Choroid plexus epithelial cell (primary cell): ENCODE results near the gene CHN2.

ENCODE experiments used
- DNase-seq: peaks from one replicate; pipeline ENCODE4 v3.0.0-alpha.2; 2010; ENCODE audit warnings: low read depth
- H3K4me3 ChIP-seq: 2 replicates; pipeline ENCODE4 v1.5.1; 2011; ENCODE audit warnings: low read depth, mild to moderate bottlenecking, control low read depth, low read length, moderate library complexity
- TF ChIP-seq, protein P1 (sequence below): conservative IDR thresholded peaks from 2 replicates; pipeline ENCODE4 v1.5.1; 2011; ENCODE audit warnings: low read depth, mild to moderate bottlenecking, control low read depth, inconsistent platforms, low read length, moderate library complexity

Gene CHN2

GRCh38 chr7:29476916-29477315 is 282.3 kb downstream of the CHN2 start:
- TF ChIP-seq, protein P1, sequence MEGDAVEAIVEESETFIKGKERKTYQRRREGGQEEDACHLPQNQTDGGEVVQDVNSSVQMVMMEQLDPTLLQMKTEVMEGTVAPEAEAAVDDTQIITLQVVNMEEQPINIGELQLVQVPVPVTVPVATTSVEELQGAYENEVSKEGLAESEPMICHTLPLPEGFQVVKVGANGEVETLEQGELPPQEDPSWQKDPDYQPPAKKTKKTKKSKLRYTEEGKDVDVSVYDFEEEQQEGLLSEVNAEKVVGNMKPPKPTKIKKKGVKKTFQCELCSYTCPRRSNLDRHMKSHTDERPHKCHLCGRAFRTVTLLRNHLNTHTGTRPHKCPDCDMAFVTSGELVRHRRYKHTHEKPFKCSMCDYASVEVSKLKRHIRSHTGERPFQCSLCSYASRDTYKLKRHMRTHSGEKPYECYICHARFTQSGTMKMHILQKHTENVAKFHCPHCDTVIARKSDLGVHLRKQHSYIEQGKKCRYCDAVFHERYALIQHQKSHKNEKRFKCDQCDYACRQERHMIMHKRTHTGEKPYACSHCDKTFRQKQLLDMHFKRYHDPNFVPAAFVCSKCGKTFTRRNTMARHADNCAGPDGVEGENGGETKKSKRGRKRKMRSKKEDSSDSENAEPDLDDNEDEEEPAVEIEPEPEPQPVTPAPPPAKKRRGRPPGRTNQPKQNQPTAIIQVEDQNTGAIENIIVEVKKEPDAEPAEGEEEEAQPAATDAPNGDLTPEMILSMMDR = no peak
- no peak for DNase-seq
- H3K4me3 ChIP-seq = no peak overlapping the region

- H3K4me3 ChIP-seq = no peak overlapping the region
- TF ChIP-seq, protein P1 = no peak
- DNase-seq = no peak
Measured at GRCh38 chr7:29478226-29478625, 283.7 kb downstream of the CHN2 start.

DNA sequence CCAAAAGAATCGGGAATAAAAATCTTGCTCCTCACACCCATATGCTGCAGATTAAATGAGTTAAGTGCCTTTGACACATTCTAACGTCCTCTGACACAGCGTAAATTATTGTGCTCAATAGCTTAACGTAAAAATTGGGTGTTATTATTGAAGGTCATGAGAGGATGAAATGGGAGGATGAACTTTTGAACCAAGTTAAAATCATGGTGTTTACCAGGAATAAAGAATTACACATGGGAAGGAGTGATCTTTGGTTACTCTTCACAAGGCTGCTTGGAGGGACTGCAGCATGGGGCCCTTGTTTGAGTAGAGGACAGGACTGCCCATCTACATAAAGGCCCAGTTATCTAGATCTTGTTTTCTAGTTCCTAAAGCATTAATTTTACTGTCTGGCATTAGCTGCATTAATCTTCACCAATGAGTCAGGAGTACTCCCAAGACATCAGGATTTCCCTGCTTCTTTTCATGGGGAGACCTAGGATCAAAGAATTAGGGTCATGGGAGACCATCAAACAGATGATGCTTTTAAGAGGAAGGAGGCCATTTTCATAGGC is 284.2 kb downstream of the CHN2 start:
- H3K4me3 ChIP-seq = no peak overlapping the region
- DNase-seq = no peak
- TF ChIP-seq, protein P1 = no peak

GRCh38 chr7:29479301-29480200 is 285.0 kb downstream of the CHN2 start:
- peak; percentile 27 for DNase-seq
- H3K4me3 ChIP-seq = no peak overlapping the region
- TF ChIP-seq, protein P1 = no peak

- TF ChIP-seq, protein P1 = no peak
- H3K4me3 ChIP-seq = no peak overlapping the region
- DNase-seq = no peak
Measured at GRCh38 chr7:29480451-29480850, 285.9 kb downstream of the CHN2 start.

- TF ChIP-seq, protein P1 = no peak
- H3K4me3 ChIP-seq = no peak overlapping the region
- no peak for DNase-seq
Measured at GRCh38 chr7:29480934-29481651, 286.5 kb downstream of the CHN2 start.
